Heart left ventricle (tissue), 13 donors: ENCODE measurements around the gene AGPAT3.

Experiments
- POLR2A ChIP-seq, 2 donors: fragments of 450-650 bp; IDR thresholded peaks; one replicate each; pipeline ENCODE4 v1.6.1; 2017; ENCODE audit warnings: antibody characterized with exemption in 2 of 2, mild to moderate bottlenecking in 2 of 2, moderate library complexity in 2 of 2
- TF ChIP-seq, protein P1 (sequence below), 12 donors: fragments of 200-600 bp; sonication (generic) in 4 of 12; IDR thresholded peaks; one replicate each; pipeline versions ENCODE4 v1.5.0 to v1.8.0; 2018 to 2022; ENCODE audit warnings: antibody characterized with exemption in 12 of 12, mild to moderate bottlenecking in 5 of 12
- donor health status: ischemic (EF 13 %, LVEDD 7.1; RV severe dilation, severe dysfunction).
- donor health status: DM: no; HTN: yes; CAD: no.
- donor health status: DM: no; HTN: no; CAD: no.
- donor health status: ischemic (EF 25% LVEDD 6.9; RV normal size, moderate dysfunction).
- donor health status: ischemic (EF 25% LVEDD 5.7; RV mildly dilated, moderate dysfunction).
- donor health status: ischemic (EF 35%, LVEDD 5.7; RV mildly dilated, moderate dysfunction).
- donor health status: nonischemic (EF 11% LVEDD 7.7; RV severe dilation, severe dysfunction).
- donor health status: DM: yes; HTN: yes; CAD: no.
- donor health status: PGD.
- donor health status: ischemic (EF 29% LVEDD 5.4; RV normal size, mild dysfunction).
- donor health status: nonischemic (EF 23%, LVEDD 6.1; RV moderate dilation, normal function).

- TF ChIP-seq, protein P1, sequence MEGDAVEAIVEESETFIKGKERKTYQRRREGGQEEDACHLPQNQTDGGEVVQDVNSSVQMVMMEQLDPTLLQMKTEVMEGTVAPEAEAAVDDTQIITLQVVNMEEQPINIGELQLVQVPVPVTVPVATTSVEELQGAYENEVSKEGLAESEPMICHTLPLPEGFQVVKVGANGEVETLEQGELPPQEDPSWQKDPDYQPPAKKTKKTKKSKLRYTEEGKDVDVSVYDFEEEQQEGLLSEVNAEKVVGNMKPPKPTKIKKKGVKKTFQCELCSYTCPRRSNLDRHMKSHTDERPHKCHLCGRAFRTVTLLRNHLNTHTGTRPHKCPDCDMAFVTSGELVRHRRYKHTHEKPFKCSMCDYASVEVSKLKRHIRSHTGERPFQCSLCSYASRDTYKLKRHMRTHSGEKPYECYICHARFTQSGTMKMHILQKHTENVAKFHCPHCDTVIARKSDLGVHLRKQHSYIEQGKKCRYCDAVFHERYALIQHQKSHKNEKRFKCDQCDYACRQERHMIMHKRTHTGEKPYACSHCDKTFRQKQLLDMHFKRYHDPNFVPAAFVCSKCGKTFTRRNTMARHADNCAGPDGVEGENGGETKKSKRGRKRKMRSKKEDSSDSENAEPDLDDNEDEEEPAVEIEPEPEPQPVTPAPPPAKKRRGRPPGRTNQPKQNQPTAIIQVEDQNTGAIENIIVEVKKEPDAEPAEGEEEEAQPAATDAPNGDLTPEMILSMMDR (IDR thresholded peaks at IDR 0.05), result no peak
- no peak for TF ChIP-seq POLR2A (IDR thresholded peaks at IDR 0.05)
Observed at GRCh38 chr21:44028287-44028659, 163.2 kb downstream of the AGPAT3 start.
